ENCODE data around the gene GPR39. TPM values are rescaled to one million over a fixed set of nuclear protein-coding genes. Genes with fewer than 3 reads are reported as not detected.

GPR39 gene
- polyA plus RNA-seq, 1 experiment = 2.9 TPM

GRCh38 chr2:132597166-132597565, 180.6 kb downstream of the GPR39 start:
- DNase-seq (ENCODE audit: low read depth, low spot score) = no peak
- CTCF ChIA-PET = no interaction called here
- H3K4me3 ChIP-seq (ENCODE audit: low read depth, low read length) = no peak overlapping the region
- H3K27me3 ChIP-seq (ENCODE audit: control insufficient read depth, insufficient read depth, low read length) = no peaks in the 10 kb centered on the region
- peaks cover 5% of the 10 kb centered on the region for H3K9me3 ChIP-seq (ENCODE audit: control insufficient read depth, insufficient read depth, low read length)
- TF ChIP-seq CTCF (IDR thresholded peaks at IDR 0.05; ENCODE audit: low read depth, low read length) = no peak
- no peak overlapping the region for H3K27ac ChIP-seq (ENCODE audit: low read depth, low read length)
- POLR2A ChIA-PET = no interaction called here

DNA sequence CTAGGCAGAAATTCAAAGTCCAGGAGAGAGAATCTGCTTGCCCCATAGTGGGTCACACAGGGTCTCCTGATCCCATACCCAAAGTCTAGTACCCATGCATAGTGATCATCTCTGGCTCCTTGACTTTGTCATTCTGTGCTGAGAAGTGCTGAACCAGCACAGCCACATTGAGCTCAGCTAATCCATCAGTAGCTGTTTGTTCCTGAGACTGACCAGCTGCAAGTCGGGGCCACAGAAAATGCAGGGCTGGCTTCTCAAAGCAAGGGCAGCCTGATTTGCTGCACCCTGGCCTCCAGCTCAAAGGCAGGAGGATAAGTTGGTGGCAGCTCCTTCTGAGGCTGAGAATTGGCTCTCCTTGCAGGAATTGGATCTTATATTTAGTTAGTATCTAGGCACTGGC, 181.2 kb downstream of the GPR39 start:
- H3K4me3 ChIP-seq (ENCODE audit: low read depth, low read length) = no peak overlapping the region
- no peaks in the 10 kb centered on the region for H3K27me3 ChIP-seq (ENCODE audit: control insufficient read depth, insufficient read depth, low read length)
- CTCF ChIA-PET = interaction anchor here (1.0 kb wide), 1 partner anchor 50 kb away, joined by 3 read pairs; no protein-coding TSS in a partner anchor
- no peak for DNase-seq (ENCODE audit: low read depth, low spot score)
- no peak for TF ChIP-seq CTCF (IDR thresholded peaks at IDR 0.05; ENCODE audit: low read depth, low read length)
- no peak overlapping the region for H3K27ac ChIP-seq (ENCODE audit: low read depth, low read length)
- peaks cover 5% of the 10 kb centered on the region for H3K9me3 ChIP-seq (ENCODE audit: control insufficient read depth, insufficient read depth, low read length)
- POLR2A ChIA-PET = no interaction called here

- TF ChIP-seq CTCF (IDR thresholded peaks at IDR 0.05; ENCODE audit: low read depth, low read length) = no peak
- no peak overlapping the region for H3K27ac ChIP-seq (ENCODE audit: low read depth, low read length)
- peaks cover 5% of the 10 kb centered on the region for H3K9me3 ChIP-seq (ENCODE audit: control insufficient read depth, insufficient read depth, low read length)
- H3K4me3 ChIP-seq (ENCODE audit: low read depth, low read length) = no peak overlapping the region
- ChIA-PET POLR2A (no interaction called here), CTCF (interaction anchor here (0.6 to 1.0 kb wide), 3 partner anchors 20 to 51 kb away, joined by 3 to 5 read pairs (median 4); no protein-coding TSS in a partner anchor)
- no peaks in the 10 kb centered on the region for H3K27me3 ChIP-seq (ENCODE audit: control insufficient read depth, insufficient read depth, low read length)
- no peak for DNase-seq (ENCODE audit: low read depth, low spot score)
These were observed 181.9 kb downstream of the GPR39 start for GRCh38 chr2:132598536-132598935.

DNA sequence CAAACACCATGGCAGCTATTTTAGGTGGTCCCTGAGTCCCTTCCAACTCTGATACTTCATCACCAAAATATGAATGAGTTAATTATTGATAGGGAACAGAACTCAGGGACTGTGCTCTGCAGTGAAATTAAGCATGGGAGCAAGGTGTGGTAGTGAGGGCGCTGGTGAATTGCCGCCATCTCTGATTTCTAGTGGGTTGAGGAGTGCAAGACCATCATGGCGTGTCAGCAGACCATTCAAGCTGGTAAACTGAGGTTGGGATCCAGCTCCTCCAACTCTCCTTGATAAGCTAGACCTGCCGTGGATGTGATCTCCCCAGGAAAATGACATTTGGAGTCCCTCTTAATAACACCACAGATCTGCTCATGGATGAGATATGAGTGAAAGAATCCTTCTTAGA, 183.0 kb downstream of the GPR39 start:
- CTCF ChIA-PET = interaction anchor here (0.8 kb wide), 1 partner anchor 52 kb away, joined by 4 read pairs; no protein-coding TSS in a partner anchor
- Histone ChIP-seq H3K4me3 (ENCODE audit: low read depth, low read length) (no peak overlapping the region), H3K27me3 (ENCODE audit: control insufficient read depth, insufficient read depth, low read length) (peaks cover 5% of the 10 kb centered on the region)

GRCh38 chr2:132604561-132604960, 188.0 kb downstream of the GPR39 start:
- no peak for TF ChIP-seq CTCF (IDR thresholded peaks at IDR 0.05; ENCODE audit: low read depth, low read length)
- no peak overlapping the region for H3K27ac ChIP-seq (ENCODE audit: low read depth, low read length)
- CTCF ChIA-PET = no interaction called here
- peaks cover 11% of the 10 kb centered on the region for H3K27me3 ChIP-seq (ENCODE audit: control insufficient read depth, insufficient read depth, low read length)
- no peak overlapping the region for H3K4me3 ChIP-seq (ENCODE audit: low read depth, low read length)
- DNase-seq (ENCODE audit: low read depth, low spot score) = no peak
- POLR2A ChIA-PET = no interaction called here
- no peaks in the 10 kb centered on the region for H3K9me3 ChIP-seq (ENCODE audit: control insufficient read depth, insufficient read depth, low read length)

More for the DNA sequence above, 183.0 kb downstream of the GPR39 start:
- POLR2A ChIA-PET = no interaction called here
- no peak for TF ChIP-seq CTCF (IDR thresholded peaks at IDR 0.05; ENCODE audit: low read depth, low read length)
- H3K9me3 ChIP-seq (ENCODE audit: control insufficient read depth, insufficient read depth, low read length) = peaks cover 5% of the 10 kb centered on the region
- no peak for DNase-seq (ENCODE audit: low read depth, low spot score)
- H3K27ac ChIP-seq (ENCODE audit: low read depth, low read length) = no peak overlapping the region
